GM11168 (cell line): ENCODE data around the gene PRKCE.

Experiments
- in situ Hi-C: fragments of 300-500 bp; cut with MboI; formaldehyde crosslinking; loops from one replicate; pipeline ENCODE4 v1.12.0; 2022; ENCODE audit warnings: low sequenced_read_pairs; ENCODE audit not compliant: unreplicated experiment

The PRKCE gene

GRCh38 chr2:45741161-45741850 is 89.8 kb downstream of the PRKCE start:
- in situ Hi-C loops = no loop called here

GRCh38 chr2:45743531-45744396 is 92.3 kb downstream of the PRKCE start:
- in situ Hi-C loops = no loop called here

- in situ Hi-C loops = no loop called here
Observed at GRCh38 chr2:45745231-45745630, 93.8 kb downstream of the PRKCE start.

- in situ Hi-C loops = no loop called here
Observed at GRCh38 chr2:45746888-45747287, 95.4 kb downstream of the PRKCE start.

- in situ Hi-C loops = no loop called here
Observed at GRCh38 chr2:45747363-45747762, 95.9 kb downstream of the PRKCE start.

- in situ Hi-C loops = no loop called here
Observed at GRCh38 chr2:45748239-45748638, 96.8 kb downstream of the PRKCE start.

- in situ Hi-C loops = no loop called here
Observed at GRCh38 chr2:45750001-45750400, 98.5 kb downstream of the PRKCE start.

GRCh38 chr2:45750484-45750883 is 99.0 kb downstream of the PRKCE start:
- in situ Hi-C loops = no loop called here

GRCh38 chr2:45753381-45753780 is 101.9 kb downstream of the PRKCE start:
- in situ Hi-C loops = no loop called here

- in situ Hi-C loops = no loop called here
Observed at GRCh38 chr2:45754131-45755010, 102.9 kb downstream of the PRKCE start.

- in situ Hi-C loops = no loop called here
Observed at GRCh38 chr2:45755585-45756335, 104.3 kb downstream of the PRKCE start.

GRCh38 chr2:45758018-45758417 is 106.5 kb downstream of the PRKCE start:
- in situ Hi-C loops = no loop called here

- in situ Hi-C loops = no loop called here
Observed at GRCh38 chr2:45759310-45759851, 107.9 kb downstream of the PRKCE start.

- in situ Hi-C loops = no loop called here
Observed at GRCh38 chr2:45761635-45762034, 110.2 kb downstream of the PRKCE start.

GRCh38 chr2:45763255-45763654 is 111.8 kb downstream of the PRKCE start:
- in situ Hi-C loops = no loop called here

- in situ Hi-C loops = no loop called here
Observed at GRCh38 chr2:45763797-45764196, 112.3 kb downstream of the PRKCE start.

GRCh38 chr2:45765007-45765727 is 113.7 kb downstream of the PRKCE start:
- in situ Hi-C loops = no loop called here

- in situ Hi-C loops = no loop called here
Observed at GRCh38 chr2:45765728-45766254, 114.3 kb downstream of the PRKCE start.

- in situ Hi-C loops = no loop called here
Observed at GRCh38 chr2:45768208-45768607, 116.7 kb downstream of the PRKCE start.
